ENCODE results near the gene MPHOSPH9. TPM values are rescaled to one million over a fixed set of nuclear protein-coding genes. Genes with fewer than 3 reads are reported as not detected.

Gene MPHOSPH9
- total and polyA plus RNA-seq, 2 donors (not counting 1 experiment from before 2014, with no cell fraction given), result 11.8 to 45.1 TPM

DNA sequence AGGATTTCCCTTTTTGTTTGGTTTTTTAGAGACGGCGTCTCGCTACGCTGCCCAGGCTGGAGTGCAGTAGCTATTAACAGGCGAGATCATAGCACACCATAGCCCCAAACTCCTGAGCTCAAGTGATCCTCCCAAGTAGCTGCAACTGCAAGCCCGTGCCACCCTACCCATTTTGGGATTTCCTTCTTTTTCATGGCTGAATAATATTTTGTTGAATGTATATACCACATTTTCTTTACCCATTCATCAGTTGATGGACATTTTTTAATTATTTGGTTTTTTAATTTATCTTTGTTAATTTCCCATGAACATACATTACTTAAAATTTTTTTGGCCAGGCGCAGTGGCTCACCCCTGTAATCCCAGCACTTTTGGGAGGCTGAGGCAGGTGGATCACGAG, 97.3 kb downstream of the MPHOSPH9 start:
- peaks cover 51% of the 10 kb centered on the region for H3K4me1 Mint-ChIP-seq
- intact Hi-C loops (cut with micrococcal nuclease), result no loop called here
- Histone ChIP-seq H4K20me1 (ENCODE audit: control insufficient read depth, insufficient read depth, low read length, poor library complexity, severe bottlenecking) (no peaks in the 10 kb centered on the region), H3K36me3 (replicated peaks in 1 of 2; ENCODE audit: control extremely low read depth in 1 of 2, control insufficient read depth in 1 of 2, extremely low read depth in 1 of 2, insufficient read depth in 2 of 2, low read length in 1 of 2) (no peaks in the 10 kb centered on the region), H3K27ac (ENCODE audit: low read length in 2 of 2) (no peak overlapping the region), H3K27me3 (replicated peaks in 1 of 4; ENCODE audit: control extremely low read depth in 1 of 4, control insufficient read depth in 3 of 4, insufficient read depth in 4 of 4, low read length in 3 of 4) (no peaks in the 10 kb centered on the region), H3K4me1 (ENCODE audit: control insufficient read depth in 2 of 2, insufficient read depth in 2 of 2, low read length in 2 of 2) (peaks cover 35 to 45% of the 10 kb centered on the region in 2 donors), H3K79me2 (ENCODE audit: control insufficient read depth, insufficient read depth, low read length) (peaks cover 43% of the 10 kb centered on the region), H2AFZ (ENCODE audit: insufficient read depth, low read depth, low read length, poor library complexity, severe bottlenecking) (no peak overlapping the region), H3K9me3 (ENCODE audit: control extremely low read depth in 1 of 3, control insufficient read depth in 2 of 3, insufficient read depth in 1 of 3, low read length in 2 of 3) (no peaks in the 10 kb centered on the region), H3K4me3 (ENCODE audit: control extremely low read depth in 1 of 5, extremely low read depth in 1 of 5, insufficient read depth in 1 of 5, low read depth in 2 of 5, low read length in 4 of 5) (no peak overlapping the region), H3K9ac (ENCODE audit: low read length) (no peak overlapping the region), H3K4me2 (replicated peaks; ENCODE audit: low read depth, low read length, poor library complexity, severe bottlenecking) (no peak overlapping the region)
- peak overlapping the region; percentile 1 for H3K27ac Mint-ChIP-seq
- ChIA-PET POLR2A (interaction anchor here (1.1 kb wide), 1 partner anchor 97 kb away, joined by 4 read pairs; the partner anchor contains the start of genes MPHOSPH9 and MTRFR), CTCF (interaction anchor here (0.6 to 1.7 kb wide), 3 partner anchors 9 to 1229 kb away, joined by 3 to 6 read pairs (median 4); no protein-coding TSS in a partner anchor)
- DNase-seq, result no peak
- no peaks in the 10 kb centered on the region for H3K9me3 Mint-ChIP-seq (ENCODE audit: insufficient read depth)
- H3K4me3 Mint-ChIP-seq, result no peak overlapping the region
- WGBS (ENCODE audit: insufficient coverage), result 80% methylated on average over 5 of the region's 8 CpGs
- no peak for ATAC-seq (ENCODE audit: low read depth)
- no peak for TF ChIP-seq EZH2 (IDR thresholded peaks at IDR 0.05; ENCODE audit: borderline replicate concordance, insufficient read depth, low read depth, low read length, poor library complexity, severe bottlenecking)
- TF ChIP-seq, protein P1, sequence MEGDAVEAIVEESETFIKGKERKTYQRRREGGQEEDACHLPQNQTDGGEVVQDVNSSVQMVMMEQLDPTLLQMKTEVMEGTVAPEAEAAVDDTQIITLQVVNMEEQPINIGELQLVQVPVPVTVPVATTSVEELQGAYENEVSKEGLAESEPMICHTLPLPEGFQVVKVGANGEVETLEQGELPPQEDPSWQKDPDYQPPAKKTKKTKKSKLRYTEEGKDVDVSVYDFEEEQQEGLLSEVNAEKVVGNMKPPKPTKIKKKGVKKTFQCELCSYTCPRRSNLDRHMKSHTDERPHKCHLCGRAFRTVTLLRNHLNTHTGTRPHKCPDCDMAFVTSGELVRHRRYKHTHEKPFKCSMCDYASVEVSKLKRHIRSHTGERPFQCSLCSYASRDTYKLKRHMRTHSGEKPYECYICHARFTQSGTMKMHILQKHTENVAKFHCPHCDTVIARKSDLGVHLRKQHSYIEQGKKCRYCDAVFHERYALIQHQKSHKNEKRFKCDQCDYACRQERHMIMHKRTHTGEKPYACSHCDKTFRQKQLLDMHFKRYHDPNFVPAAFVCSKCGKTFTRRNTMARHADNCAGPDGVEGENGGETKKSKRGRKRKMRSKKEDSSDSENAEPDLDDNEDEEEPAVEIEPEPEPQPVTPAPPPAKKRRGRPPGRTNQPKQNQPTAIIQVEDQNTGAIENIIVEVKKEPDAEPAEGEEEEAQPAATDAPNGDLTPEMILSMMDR (IDR thresholded peaks at IDR 0.05), result no peak
- no peaks in the 10 kb centered on the region for H3K27me3 Mint-ChIP-seq

DNA sequence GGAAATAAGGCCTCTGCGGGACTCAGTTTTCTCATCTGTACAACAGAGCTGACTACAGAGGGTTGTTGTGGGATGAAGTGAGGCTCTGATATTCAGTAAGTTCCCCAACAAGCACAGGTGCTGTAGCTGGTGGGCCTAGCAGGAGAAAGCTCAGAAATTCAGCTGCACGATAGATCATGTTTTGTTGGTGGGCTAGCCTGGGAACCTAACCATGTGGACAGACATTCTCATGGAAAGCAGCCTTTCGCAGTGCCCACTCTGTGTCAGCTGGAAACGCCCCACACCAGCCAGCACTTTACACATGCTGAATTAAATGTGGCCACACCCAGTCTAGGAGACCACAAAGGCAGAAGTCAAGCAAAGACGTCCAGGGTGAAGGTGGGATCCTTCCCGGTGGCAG, 98.1 kb downstream of the MPHOSPH9 start:
- peaks cover 39% of the 10 kb centered on the region for H3K79me2 ChIP-seq (ENCODE audit: control insufficient read depth, insufficient read depth, low read length)
- peak overlapping the region; percentile 26 for H3K4me2 ChIP-seq (replicated peaks; ENCODE audit: low read depth, low read length, poor library complexity, severe bottlenecking)
- Mint-ChIP-seq H3K4me1 (peaks cover 48% of the 10 kb centered on the region), H3K9me3 (ENCODE audit: insufficient read depth) (no peaks in the 10 kb centered on the region), H3K27me3 (no peaks in the 10 kb centered on the region), H3K4me3 (no peak overlapping the region), H3K27ac (no peak overlapping the region)
- DNase-seq (no peak), ATAC-seq (ENCODE audit: low read depth) (no peak)
- H3K4me1 ChIP-seq (ENCODE audit: control insufficient read depth in 2 of 2, insufficient read depth in 2 of 2, low read length in 2 of 2), result peaks cover 27 to 44% of the 10 kb centered on the region in 2 donors
- H3K4me3 ChIP-seq (ENCODE audit: control extremely low read depth in 1 of 5, extremely low read depth in 1 of 5, insufficient read depth in 1 of 5, low read depth in 2 of 5, low read length in 4 of 5), result no peak overlapping the region
- ChIA-PET POLR2A (interaction anchor here (1.1 kb wide), 1 partner anchor 98 kb away, joined by 4 read pairs; the partner anchor contains the start of genes MPHOSPH9 and MTRFR), CTCF (interaction anchor here (1.0 to 1.7 kb wide), 4 partner anchors 8 to 91 kb away, joined by 3 to 6 read pairs (median 4); no protein-coding TSS in a partner anchor)
- TF ChIP-seq, protein P1 (IDR thresholded peaks at IDR 0.05), result no peak
- no peak for TF ChIP-seq EZH2 (IDR thresholded peaks at IDR 0.05; ENCODE audit: borderline replicate concordance, insufficient read depth, low read depth, low read length, poor library complexity, severe bottlenecking)
- no peaks in the 10 kb centered on the region for H3K36me3 ChIP-seq (replicated peaks in 1 of 2; ENCODE audit: control extremely low read depth in 1 of 2, control insufficient read depth in 1 of 2, extremely low read depth in 1 of 2, insufficient read depth in 2 of 2, low read length in 1 of 2)
- no peak overlapping the region for H3K27ac ChIP-seq (ENCODE audit: low read length in 2 of 2)
- H3K9me3 ChIP-seq (ENCODE audit: control extremely low read depth in 1 of 3, control insufficient read depth in 2 of 3, insufficient read depth in 1 of 3, low read length in 2 of 3), result peaks cover 0 to 8% (median 0%) of the 10 kb centered on the region in 3 donors
- 34% methylated on average over 4 of the region's 6 CpGs for WGBS (ENCODE audit: insufficient coverage)
- no peaks in the 10 kb centered on the region for H3K27me3 ChIP-seq (replicated peaks in 1 of 4; ENCODE audit: control extremely low read depth in 1 of 4, control insufficient read depth in 3 of 4, insufficient read depth in 4 of 4, low read length in 3 of 4)
- H4K20me1 ChIP-seq (ENCODE audit: control insufficient read depth, insufficient read depth, low read length, poor library complexity, severe bottlenecking), result no peaks in the 10 kb centered on the region
- intact Hi-C loops (cut with micrococcal nuclease), result no loop called here
- H2AFZ ChIP-seq (ENCODE audit: insufficient read depth, low read depth, low read length, poor library complexity, severe bottlenecking), result no peak overlapping the region
- H3K9ac ChIP-seq (ENCODE audit: low read length), result no peak overlapping the region
